Measurements from ENCODE around the gene DENND5A. TPM values are rescaled to one million over a fixed set of nuclear protein-coding genes. Genes with fewer than 3 reads are reported as not detected.
A peak's percentile ranks its signal among the peaks of the same experiment; 100 is the strongest.

DENND5A gene
- total RNA-seq (100 to 1,000 TPM; 105 to 157 (median 112) TPM), polyA plus RNA-seq (10 to 100 TPM; 20.8 to 33.8 (median 25.1) TPM)
- long read RNA-seq, donor 1, full-length matches to known transcripts = 1 of 1 reads
- long read RNA-seq, donor 1, partial matches to known transcripts = 0 of 1 reads
- long read RNA-seq, donor 1, other reads (novel, unspliced or antisense) = 0 of 1 reads
- long read RNA-seq, donor 2, full-length matches to known transcripts = 4 of 4 reads
- long read RNA-seq, donor 2, partial matches to known transcripts = 0 of 4 reads
- long read RNA-seq, donor 2, other reads (novel, unspliced or antisense) = 0 of 4 reads

GRCh38 chr11:9265211-9266131, at the start of gene DENND5A:
Gene DENND5A (minus strand): TSS chr11:9265350. CDS start chr11:9265069, 281 bp downstream.
- Histone ChIP-seq H3K9me3 (no peaks in the 10 kb centered on the region), H3K4me1 (peaks cover 14 to 46% (median 29%) of the 10 kb centered on the region in 6 donors), H3K27me3 (replicated peaks in 1 of 7) (peaks cover 0 to 9% (median 0%) of the 10 kb centered on the region in 7 donors), H3K27ac (peak within 1 kb of the TSS; percentile 82 to 100 (median 98)), H3K4me3 (peak within 1 kb of the TSS; percentile 62 to 92 (median 68)), H3K36me3 (no peaks in the 10 kb centered on the region)
- 10 to 31% (median 14%) methylated on average over 20 to 63 of the region's 63 CpGs for WGBS, 5 donors
- intact Hi-C loops (cut with DNase I; ENCODE audit: low total_unique reads) = no loop called here
- TF ChIP-seq POLR2AphosphoS5 (IDR thresholded peaks at IDR 0.05) = peak; percentile 90 to 94 (median 94)
- peak; percentile 18 to 60 (median 46) for TF ChIP-seq POLR2A (IDR thresholded peaks at IDR 0.05)
- no peak for TF ChIP-seq CTCF (IDR thresholded peaks at IDR 0.05 in 8 of 11, conservative IDR thresholded peaks at IDR 0.05 in 3 of 11)
- peak; percentile 94 for DNase-seq

GRCh38 chr11:9314291-9315077, 49.3 kb upstream of the DENND5A start, which contains the start of gene TMEM41B:
Gene TMEM41B (minus strand): TSS chr11:9314593. CDS start chr11:9314441, 152 bp downstream.
- Histone ChIP-seq H3K4me1 (peaks cover 9 to 47% (median 31%) of the 10 kb centered on the region in 6 donors), H3K4me3 (peak within 1 kb of the TSS; percentile 81 to 98 (median 94)), H3K27me3 (replicated peaks in 1 of 7) (peaks cover 0 to 6% (median 0%) of the 10 kb centered on the region in 7 donors), H3K9me3 (no peaks in the 10 kb centered on the region), H3K27ac (peak within 1 kb of the TSS; percentile 85 to 95 (median 90)), H3K36me3 (no peaks in the 10 kb centered on the region)
- TF ChIP-seq POLR2A (IDR thresholded peaks at IDR 0.05) = peak in 1 of 3 donors; percentile 60
- peak in 6 of 11 experiments; percentile 22 to 58 (median 50) for TF ChIP-seq CTCF (IDR thresholded peaks at IDR 0.05 in 8 of 11, conservative IDR thresholded peaks at IDR 0.05 in 3 of 11)
- peak; percentile 91 to 97 (median 97) for TF ChIP-seq POLR2AphosphoS5 (IDR thresholded peaks at IDR 0.05)
- peak; percentile 100 for DNase-seq
- intact Hi-C loops (cut with DNase I; ENCODE audit: low total_unique reads) = loop anchor here (10.0 kb wide), 1 partner anchor 50 kb away; no protein-coding TSS in a partner anchor
- WGBS, 5 donors = 0 to 1% (median 1%) methylated on average over 32 to 71 of the region's 71 CpGs

- H3K9me3 ChIP-seq = no peaks in the 10 kb centered on the region
- peak overlapping the region; percentile 81 to 98 (median 94) for H3K4me3 ChIP-seq
- peaks cover 9 to 44% (median 29%) of the 10 kb centered on the region in 6 donors for H3K4me1 ChIP-seq
- intact Hi-C loops (cut with DNase I; ENCODE audit: low total_unique reads) = loop anchor here (10.0 kb wide), 1 partner anchor 51 kb away; no protein-coding TSS in a partner anchor
- WGBS, 5 donors = 2 to 4% (median 2%) methylated on average over 25 to 27 of the region's 27 CpGs
- peak overlapping the region; percentile 85 to 95 (median 90) for H3K27ac ChIP-seq
- TF ChIP-seq POLR2A (IDR thresholded peaks at IDR 0.05) = no peak
- TF ChIP-seq CTCF (IDR thresholded peaks at IDR 0.05 in 8 of 11, conservative IDR thresholded peaks at IDR 0.05 in 3 of 11) = no peak
- DNase-seq = no peak
- H3K36me3 ChIP-seq = no peaks in the 10 kb centered on the region
- H3K27me3 ChIP-seq (replicated peaks in 1 of 7) = peaks cover 0 to 6% (median 0%) of the 10 kb centered on the region in 7 donors
These were observed 48.6 kb upstream of the DENND5A start for GRCh38 chr11:9313648-9314290.
